Mammary epithelial cell (primary cell): ENCODE data around the gene BAIAP3.

Experiments
- CTCF ChIP-seq, 2 donors: IDR thresholded peaks in 1 of 2; conservative IDR thresholded peaks in 1 of 2; 2 replicates each; pipeline ENCODE4 v1.5.1; 2011 to 2012; ENCODE audit warnings: inconsistent platforms in 2 of 2, low read length in 2 of 2, mild to moderate bottlenecking in 2 of 2, control low read depth in 1 of 2, low read depth in 1 of 2; ENCODE audit not compliant: insufficient read depth in 1 of 2; ENCODE audit errors: extremely low read depth in 1 of 2
- EZH2 ChIP-seq: IDR thresholded peaks from 2 replicates; pipeline ENCODE4 v1.6.1; 2012; ENCODE audit warnings: low read length, inconsistent platforms, borderline replicate concordance

DNA sequence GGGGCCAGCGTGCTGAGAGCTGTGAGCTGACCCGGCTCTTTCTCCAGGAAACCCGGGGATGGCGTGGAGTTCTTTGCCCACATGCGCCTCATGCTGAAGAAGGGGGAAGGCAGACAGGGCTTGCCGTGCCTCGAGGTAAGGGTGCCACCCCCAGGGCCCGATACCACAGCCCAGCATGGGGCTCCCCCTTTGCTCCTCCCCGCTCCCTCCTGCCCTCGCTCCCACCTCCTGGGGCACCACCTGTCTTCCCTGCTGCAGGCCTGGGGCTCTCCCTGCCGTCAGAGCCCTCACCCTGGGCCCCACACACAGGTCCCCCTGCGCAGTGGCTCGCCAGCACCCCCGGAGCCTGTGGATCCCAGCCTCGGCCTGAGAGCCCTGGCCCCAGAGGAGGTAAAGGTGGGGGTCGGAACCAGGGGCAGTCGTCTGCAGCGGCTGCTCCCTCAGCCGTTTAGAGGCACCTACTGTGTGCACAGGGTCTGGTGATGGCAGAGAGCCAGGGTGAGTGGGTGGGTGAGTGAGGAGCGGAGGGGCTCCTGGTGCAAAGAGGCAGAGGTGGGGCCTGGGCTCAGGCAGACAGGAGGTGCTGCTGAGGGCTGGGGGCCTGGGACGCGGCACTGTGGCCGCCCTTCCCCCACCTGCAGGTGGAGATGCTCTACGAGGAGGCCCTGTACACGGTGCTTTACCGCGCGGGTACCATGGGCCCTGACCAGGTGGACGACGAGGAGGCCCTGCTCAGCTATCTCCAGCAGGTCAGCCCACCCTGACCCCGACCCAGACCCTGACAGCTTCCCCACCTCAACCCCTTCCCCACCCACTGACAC lies 5.6 kb downstream of the BAIAP3 start:
- TF ChIP-seq CTCF (conservative IDR thresholded peaks at IDR 0.05 in 1 of 2, IDR thresholded peaks at IDR 0.05 in 1 of 2; ENCODE audit: extremely low read depth in 1 of 2, insufficient read depth in 1 of 2, low read depth in 1 of 2, low read length in 2 of 2), result no peak
- no peak for TF ChIP-seq EZH2
